NCI-H146 treated with DMSO at 0.1 percent for 48 hours (cell line): Measurements from ENCODE around the gene ANKMY1.
"Not testable (repeated sequence)": the region's sequence is repeated elsewhere in the genome, so short reads cannot be mapped to it uniquely, and the experiment has no call there.

Experiments
- DNase-seq: peaks from one replicate; lab custom pipeline; 2025; ENCODE audit not compliant: unreplicated experiment; lab: John Stamatoyannopoulos, UW

ANKMY1 gene

DNA sequence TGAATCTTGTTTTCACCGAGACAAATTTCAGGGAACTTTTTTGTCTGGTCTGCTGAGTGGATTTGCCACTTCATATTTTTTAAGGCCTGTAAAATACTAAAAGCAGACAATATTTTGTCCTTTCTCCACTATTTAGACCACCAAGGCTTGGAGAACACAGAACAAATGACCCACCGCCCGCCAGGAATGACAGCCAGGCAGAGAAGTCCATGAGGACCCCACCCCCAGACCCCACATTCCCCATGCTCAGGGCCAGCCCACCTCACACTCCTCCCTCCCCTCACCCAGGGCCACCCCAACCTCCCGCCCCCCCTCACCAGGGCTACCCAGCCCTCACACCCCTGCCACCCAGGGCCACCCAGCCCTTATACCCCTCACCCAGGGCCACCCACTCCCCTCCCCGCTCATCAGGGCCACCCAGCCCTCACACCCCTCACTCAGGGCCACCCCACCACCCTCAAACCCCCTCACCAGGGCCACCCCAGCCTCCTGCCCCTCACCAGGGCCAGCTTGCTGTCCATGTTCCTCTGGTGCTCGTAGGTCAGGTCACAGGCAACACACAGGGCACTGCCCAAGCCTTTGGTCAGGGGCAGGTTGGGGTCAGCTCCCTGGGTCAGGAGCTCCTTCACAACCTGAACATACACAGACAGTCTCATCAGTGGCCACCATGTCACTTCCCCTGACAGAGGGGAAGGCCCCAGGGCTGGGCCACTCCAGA is 50.6 kb downstream of the ANKMY1 start:
- no peak for DNase-seq

DNA sequence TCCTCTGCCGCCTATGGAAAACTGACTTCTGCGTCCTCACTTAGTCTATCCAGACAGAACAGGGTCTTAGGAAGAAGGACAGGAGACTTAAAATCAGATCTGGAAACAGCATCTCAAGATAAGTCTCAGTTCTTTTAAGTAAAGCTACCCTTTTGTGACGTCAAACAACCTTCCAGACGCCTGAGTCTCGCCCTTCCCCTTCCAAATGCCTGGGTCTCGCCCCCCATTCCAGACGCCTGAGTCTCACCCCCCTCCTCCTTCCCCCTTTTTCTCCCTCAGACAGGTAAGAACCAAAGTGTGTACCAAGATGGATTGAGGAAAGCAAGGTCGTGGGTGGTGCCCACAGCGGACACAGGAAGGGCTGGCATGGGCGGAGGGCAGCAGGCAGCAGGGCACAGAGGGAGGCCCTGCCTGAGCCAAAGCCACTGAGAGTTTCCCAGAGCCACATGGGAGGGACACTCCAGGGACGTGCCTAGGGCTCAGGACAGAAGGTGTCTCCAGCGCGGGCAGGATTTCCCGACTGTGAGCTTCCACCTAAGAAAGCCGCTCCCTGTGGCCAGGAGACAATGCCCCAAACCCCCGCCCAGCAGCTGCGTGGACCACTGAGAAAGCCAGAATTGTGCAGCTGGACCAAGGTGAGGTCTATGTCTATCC is 51.3 kb downstream of the ANKMY1 start:
- DNase-seq: no peak

DNA sequence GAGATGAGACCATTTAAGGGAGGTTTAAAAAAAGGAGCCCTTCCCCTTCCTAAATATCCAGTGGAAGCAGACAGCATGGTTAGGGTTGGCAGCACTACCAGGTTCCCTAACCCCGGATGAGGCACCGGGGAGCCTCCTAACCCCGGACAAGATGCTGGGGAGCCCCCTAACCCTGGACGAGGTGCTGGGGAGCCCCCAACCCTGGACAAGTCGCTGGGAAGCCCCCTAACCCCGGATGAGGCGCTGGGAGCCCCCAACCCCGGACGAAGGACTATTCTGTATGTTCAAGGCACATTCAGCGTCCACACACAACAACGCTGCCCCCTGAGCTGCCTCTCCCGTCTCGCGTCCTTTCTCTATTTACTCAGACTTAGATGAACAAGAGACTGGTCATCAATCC is 51.9 kb downstream of the ANKMY1 start:
- DNase-seq: no peak

DNA sequence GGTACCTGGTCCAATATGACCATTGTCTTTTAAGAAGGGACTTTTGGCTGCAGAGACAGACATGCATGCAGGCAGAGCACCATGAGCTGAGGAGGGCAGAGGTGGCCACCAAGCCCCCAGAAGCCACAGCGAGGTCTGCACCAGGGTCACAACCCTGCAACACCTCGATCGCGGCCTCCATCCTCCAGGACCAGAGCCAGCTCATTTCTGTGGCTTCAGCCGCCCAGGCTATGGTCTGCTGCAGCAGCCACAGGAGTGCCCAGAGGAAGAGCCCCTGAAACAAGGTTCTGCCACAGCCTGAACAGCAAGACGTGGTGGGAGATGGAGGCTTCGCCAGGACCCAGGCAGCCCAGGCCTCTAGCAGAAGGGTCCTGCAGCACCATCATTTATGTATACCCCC is 53.9 kb downstream of the ANKMY1 start:
- no peak for DNase-seq

DNA sequence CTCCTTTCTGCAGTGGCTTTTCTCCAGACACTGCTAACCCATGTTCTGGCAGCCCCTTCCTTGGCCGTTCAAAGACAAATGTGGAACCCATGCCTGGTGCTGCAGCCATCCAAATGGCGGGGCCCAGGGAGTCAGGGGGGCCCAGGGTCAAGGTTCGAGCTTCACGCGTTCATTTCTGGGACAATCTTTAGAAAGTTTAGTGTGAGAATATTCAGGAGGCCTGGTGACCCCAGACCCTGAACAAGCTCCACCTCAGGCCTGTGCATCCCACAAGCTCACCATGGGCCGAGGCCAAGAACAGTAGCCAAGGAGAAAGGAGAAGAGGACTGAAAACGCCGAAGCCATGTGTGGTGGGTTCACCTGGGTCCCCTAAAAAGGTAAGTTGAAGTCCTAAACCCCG is 54.4 kb downstream of the ANKMY1 start:
- no peak for DNase-seq

DNA sequence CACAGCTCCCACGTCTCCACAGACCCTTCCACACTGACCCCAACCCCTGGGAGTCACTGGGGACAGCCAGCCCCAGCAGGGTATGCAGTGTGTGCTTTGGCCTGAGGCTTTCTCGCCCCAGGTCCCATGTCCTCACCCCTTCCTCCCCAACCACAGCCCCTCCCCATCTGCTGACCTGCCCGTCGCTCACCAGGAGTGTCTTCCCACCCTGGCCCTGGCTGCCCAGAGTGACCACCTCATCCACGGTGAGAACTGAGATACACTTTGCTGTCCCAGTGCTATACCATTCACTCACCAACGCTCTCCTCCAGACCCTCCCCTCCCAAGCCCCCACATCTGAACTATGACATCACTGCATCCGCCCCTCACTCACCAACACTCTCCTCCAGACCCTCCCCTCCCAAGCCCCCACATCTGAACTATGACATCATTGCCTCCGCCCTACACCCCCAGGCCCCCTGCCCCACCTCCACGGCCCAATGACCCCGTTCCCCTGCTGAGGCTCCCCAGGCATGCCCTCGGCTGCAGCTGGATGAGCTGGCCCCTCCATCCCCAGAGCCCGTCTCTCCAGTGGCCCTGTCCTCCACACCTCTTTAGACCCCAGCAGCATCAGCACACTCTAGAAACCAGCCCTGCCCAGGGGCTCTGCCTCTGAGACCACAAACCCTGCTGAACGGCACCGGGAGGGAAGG is 55.2 kb downstream of the ANKMY1 start:
- no peak for DNase-seq

DNA sequence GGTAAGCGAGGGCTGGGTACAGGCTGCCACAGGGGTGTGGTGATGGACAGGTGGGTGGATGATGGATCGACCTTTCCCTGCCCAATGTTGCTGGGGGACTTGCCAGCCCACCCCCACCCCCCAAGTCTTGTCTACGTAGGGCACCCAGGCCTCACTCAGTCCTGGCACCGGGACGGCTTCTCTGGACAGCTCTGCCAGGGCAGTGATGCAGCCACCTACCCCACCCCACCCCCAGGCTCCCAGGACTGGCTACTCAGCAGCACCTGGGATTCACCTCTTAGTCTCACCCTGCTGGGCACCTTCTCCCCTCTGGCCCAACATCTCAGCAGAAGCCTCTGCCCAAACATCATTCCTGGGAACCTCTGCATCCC is 55.7 kb downstream of the ANKMY1 start:
- no peak for DNase-seq

DNA sequence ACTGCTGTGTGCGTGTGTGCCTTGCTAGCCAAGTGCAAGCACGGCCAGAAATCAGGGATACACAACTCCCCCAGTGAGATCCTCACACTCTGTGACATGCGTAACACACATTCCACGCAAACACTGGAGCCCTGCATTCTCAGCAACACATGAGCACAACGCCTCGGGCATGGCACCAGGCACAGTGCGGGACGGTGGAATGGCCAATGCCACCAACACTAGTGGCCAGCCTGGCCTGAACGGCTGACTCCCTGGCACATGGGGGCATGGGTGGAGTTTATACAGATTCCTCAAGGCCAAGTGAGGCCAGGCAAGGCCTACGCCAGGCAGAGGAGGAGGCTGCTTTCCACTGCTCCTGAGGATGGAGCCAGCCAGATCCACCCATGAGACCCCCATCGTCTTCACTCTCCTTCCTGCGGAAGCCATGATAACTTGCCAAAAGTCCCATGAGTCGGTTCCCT is 56.2 kb downstream of the ANKMY1 start:
- DNase-seq: no peak

DNA sequence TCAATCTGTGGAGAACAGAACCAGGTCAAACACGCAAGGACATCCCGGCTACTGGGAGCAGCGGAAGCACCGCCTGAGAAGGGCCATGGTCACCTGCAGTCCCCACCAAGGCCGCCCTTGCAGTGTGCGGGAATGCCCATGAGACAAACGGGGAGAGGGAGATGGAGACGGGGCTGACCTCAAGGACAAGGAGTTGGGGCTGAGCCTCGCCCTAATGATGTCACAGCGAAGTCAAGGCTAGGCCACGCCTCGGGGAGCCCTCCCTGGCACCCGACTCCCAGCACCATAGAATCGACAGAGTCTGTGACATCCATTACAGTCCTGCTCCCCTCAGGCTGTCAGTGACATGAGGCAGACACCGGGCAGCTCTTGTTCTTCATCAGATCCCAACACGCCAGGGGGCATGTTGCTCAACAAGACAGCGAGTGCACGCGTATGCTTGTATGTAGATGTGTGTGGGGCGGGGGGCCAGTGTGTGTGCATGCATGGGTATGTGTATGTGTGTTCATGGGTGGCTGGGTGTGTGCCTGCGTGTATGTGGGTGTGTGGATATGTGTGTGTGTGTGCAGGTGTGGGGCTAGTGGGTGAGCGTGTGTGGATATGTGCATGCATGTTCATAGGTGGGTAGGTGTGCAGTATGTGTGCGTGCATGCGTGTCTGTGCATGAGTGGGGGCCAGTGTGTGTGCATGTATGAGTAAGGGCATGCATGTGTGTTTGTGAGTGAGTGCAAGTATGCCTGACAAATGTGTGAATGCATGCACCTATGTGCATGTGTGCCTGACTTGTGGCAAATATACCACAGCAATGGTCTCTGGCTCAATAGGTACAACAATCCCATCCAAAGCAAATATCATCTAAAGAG is 57.0 kb downstream of the ANKMY1 start:
- DNase-seq: no peak

DNA sequence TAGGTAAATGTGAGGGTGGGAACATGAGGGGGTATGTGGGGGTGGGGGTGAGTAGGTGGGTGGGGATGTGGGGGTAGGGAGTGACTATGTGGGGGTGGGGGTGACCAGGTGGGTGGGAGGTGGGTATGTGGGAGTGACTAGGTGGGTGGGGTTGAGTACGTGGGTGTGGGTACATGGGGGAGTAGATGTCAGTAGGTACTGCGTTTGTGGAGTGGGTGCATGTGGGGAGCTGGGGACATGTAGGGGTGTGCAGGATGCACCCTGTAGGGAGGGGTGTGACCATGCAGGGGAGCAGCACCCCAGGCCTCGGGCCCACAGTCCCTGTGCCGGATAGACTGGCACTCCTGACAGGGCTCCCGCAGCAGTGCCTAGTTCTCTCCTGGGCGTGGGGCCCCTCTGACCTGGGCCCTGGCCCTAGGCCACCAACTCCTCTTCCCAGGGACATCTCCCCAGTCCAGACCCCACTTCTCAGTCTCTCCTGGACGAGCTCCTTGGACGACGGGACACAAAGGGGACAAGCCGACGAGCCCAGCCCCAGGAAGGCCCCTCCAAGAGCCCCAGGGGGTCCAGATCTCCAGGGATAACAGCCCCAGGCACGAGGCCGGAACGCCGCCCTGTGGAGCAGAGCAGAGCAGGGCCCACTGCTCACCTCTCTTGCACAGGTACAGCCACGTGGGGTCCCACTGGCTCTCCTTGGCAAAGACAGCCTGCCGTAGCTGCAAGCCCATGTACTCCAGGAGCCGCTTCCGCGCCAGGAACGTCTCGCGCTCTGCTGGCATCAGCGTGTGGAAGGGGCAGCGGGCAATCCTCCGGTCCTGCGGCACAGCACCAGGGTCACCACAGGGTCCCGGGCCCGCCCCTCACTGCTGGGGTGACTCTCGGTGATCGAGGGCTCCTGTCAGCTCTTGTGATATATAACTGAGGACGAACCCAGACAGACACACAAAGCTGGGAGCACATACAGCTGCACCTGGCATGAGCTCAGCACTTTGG is 58.2 kb downstream of the ANKMY1 start:
- DNase-seq: no peak

DNA sequence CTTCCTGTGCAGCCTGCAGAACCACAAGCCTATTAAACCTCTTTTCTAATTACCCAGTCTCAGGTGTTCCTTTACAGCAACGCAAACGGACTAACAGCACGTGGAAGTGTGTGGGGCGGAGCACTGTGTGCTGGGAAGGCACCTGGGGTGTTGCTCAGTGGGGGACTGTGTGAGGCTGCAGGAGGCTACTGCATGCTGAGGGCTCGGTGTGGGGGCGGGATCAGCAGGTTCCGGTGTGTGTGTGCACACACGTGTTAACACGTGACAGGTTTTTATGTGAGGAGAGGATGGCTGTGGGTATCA is 58.9 kb downstream of the ANKMY1 start:
- no peak for DNase-seq

DNA sequence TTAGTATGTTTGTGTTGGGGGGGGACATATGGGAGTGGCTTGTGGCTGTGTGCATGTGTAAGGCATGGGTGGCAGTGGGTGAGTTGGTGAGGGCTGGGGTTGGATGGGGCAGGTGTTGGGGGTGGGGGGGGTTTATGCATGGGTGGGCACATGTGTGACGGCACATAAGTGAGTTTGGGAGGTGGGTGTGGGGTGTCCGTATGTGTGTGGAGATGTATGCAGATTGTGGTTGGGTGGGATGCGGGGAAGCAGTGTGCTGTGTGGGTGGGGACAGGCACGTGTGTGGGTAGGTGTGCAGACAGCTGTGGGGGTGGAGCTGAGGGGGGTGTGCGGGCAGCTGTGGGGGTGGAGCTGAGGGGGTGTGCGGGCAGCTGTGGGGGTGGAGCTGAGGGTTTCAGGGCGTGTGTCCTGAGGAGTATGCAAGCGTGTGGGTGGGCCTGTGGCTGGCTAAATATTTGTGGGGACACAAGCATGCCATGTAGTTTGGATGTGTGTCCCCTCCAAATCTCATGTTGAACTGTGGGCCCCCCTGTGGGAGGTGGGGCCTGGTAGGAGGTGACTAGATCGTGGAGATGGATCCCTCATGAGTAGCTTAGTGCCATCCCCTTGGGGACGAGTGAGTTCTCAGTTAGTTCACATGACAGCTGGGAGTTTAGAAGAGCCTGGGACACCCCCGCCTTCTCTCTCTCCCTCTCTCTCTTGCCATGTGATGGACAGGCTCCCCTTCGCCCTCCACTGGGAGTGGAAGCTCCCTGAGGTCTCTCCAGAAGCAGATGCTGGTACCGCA is 59.4 kb downstream of the ANKMY1 start:
- no peak for DNase-seq

DNA sequence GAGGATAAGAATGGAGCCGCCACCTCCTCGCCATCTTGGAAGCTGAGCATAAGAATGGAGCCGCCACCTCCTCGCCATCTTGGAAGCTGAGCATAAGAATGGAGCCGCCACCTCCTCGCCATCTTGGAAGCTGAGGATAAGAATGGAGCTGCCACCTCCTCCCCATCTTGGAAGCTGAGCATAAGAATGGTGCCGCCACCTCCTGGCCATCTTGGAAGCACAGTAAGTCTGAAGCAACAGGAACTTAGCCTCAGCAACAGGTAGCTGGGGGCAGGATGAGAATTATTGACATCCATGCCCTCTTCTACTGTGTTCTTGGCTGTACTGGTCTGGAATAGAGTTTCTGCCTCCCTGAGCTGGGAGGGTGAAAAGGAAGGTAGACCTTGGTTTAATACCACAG is 60.7 kb downstream of the ANKMY1 start:
- DNase-seq: not testable (repeated sequence)

DNA sequence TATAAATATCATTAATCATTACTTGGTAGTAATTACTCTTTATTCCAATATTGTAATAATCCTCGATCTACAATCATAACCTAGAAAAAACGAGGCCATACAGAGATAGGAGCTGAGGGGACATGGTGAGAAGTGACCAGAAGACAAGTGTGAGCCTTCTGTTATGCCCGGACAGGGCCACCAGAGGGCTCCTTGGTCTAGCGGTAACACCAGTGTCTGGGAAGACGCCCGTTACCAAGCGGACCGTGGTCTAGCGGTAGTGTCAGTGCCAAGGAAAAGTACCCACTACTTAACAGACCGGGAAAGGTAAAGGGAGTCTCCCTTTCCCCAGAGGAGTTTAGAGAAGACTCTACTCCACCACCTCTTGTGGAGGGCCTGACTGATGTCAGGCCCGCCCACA is 62.8 kb downstream of the ANKMY1 start:
- not testable (repeated sequence) for DNase-seq

DNA sequence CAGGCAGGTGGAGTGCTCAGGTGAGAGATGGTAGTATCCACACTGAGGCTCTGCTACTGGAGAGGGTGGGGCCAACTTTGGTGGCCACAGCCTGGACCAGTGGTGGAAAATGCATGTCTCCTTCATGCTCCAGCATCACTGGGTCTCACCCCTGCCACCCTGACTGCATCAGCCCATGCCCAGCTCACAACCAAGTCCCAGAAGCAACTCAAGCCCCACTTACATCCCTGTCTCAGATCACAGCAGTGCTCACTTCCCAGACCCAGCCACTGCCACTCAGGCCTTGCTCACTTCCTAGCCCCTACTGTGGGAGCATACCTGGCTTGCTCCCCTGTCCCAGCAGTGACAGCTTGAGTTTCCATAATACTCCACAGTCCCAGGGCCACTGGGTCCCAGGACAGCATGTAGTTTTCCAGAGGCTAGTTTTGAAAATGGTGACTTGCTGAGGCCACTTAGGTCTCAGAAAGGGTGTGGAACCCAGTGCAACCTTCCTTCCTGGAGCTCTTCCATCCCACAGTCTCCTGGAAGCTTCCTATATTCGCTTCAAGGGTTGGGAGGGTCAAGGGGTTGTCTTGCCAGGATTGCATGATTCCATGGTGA is 63.5 kb downstream of the ANKMY1 start:
- no peak for DNase-seq

DNA sequence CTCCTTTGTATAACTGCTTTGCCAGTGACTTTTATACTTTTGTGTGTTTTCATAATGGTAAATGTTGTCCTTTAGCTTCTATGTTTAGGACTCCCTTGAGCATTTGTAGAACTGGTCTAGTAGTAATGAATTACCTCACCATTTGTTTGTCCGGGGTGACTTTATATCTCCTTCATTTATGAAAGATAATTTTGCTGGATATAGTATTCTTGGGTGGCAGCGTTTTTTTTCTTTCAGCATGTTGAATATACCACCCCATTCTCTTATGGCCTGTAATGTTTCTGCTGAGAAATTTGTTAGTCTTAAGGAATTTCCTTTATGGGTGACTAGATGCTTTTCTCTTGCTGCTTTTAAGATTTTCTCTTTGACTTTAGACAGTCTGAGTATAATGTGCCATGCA is 66.3 kb downstream of the ANKMY1 start:
- no peak for DNase-seq

DNA sequence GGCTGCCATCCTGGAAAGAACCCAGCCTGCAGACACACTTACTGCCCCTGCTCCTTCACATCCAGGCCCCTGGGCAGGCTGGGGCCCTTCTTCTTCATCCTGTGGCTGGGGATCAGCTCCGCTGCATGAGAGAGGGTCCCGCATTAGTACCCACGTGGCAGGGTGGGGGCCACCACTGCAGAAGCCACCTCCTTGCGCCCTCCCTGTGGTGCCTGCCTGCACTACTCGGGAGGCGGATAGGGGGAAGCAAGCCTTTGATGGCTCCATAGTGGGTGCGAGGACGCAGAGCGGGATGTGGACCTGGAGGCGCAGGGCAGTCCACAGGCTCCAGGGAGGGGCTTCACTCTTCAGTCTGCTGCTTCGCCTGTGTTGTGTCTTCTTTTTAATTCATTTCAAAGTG is 75.6 kb downstream of the ANKMY1 start:
- DNase-seq: no peak

DNA sequence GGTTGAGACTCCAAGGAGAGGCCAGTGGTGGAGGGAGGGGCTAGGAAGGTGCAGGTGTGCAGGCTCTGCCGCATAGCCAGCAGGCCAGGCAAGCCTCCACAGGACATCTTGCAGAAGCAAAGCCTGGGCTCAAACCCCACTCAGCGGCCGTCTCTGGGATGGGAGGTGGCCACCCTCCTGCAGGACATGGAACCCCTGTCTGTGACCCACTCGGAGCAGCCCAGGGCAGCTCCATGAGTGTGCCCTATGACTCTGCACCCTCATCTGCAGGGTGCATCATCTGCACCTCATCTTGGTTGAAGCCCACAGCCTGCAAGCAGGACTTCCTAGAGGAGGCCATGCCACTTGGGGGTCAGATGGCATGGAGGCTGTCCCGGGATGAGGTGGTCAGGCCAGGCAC is 76.1 kb downstream of the ANKMY1 start:
- DNase-seq: no peak
